Thoracic aorta (tissue), 2 donors: Measurements from ENCODE around the gene MYBBP1A. TPM values are rescaled to one million over a fixed set of nuclear protein-coding genes. Genes with fewer than 3 reads are reported as not detected.

ENCODE experiments used
- ATAC-seq: fragments of 150-250 bp; one replicate; pipeline ENCODE4 v1.8.0; 2017; ENCODE audit warnings: low read depth; ENCODE audit not compliant: insufficient number of reproducible peaks, low FRiP score
- DNase-seq: peaks from one replicate; pipeline ENCODE4 v3.0.0-alpha.2; 2020; ENCODE audit warnings: low spot score
- H3K27ac ChIP-seq, 2 donors: fragments of 200-600 bp; sonication (generic); 1 replicate in 1 of 2; 2 replicates in 1 of 2; pipeline ENCODE4 v1.5.1; 2016; ENCODE audit warnings: mild to moderate bottlenecking in 2 of 2, moderate library complexity in 2 of 2
- H3K27me3 ChIP-seq: fragments of 200-600 bp; sonication (generic); replicated peaks from 2 replicates; pipeline ENCODE4 v1.6.0; 2016; ENCODE audit warnings: mild to moderate bottlenecking; ENCODE audit not compliant: insufficient read depth
- H3K36me3 ChIP-seq: fragments of 200-600 bp; sonication (generic); one replicate; pipeline ENCODE4 v1.5.1; 2016
- H3K4me1 ChIP-seq, 2 donors: fragments of 200-600 bp; sonication (generic); 1 replicate in 1 of 2; 2 replicates in 1 of 2; pipeline versions ENCODE4 v1.5.1 to v1.6.0; 2016; ENCODE audit warnings: low read depth in 2 of 2, mild to moderate bottlenecking in 1 of 2; ENCODE audit not compliant: control insufficient read depth in 1 of 2
- H3K4me3 ChIP-seq: fragments of 200-600 bp; sonication (generic); 2 replicates; pipeline ENCODE4 v1.5.1; 2016; ENCODE audit warnings: mild to moderate bottlenecking
- H3K9me3 ChIP-seq: fragments of 200-600 bp; sonication (generic); 2 replicates; pipeline ENCODE4 v1.5.1; 2016
- total RNA-seq, 2 donors: library from RNA; depleted of rRNA; stranded (reverse); fragments of >200 nt; gene quantifications; one replicate each; pipeline versions ENCODE4 v1.1.0 to v1.2.3, GENCODE V29; 2016
- TF ChIP-seq, protein P1 (sequence below): fragments of 200-600 bp; sonication (generic); IDR thresholded peaks from one replicate; pipeline ENCODE4 v1.5.1; 2019; ENCODE audit warnings: antibody characterized with exemption

MYBBP1A gene
- total RNA-seq, 2 donors from 2014 or later, result 47.4 to 92.6 TPM

- TF ChIP-seq, protein P1, sequence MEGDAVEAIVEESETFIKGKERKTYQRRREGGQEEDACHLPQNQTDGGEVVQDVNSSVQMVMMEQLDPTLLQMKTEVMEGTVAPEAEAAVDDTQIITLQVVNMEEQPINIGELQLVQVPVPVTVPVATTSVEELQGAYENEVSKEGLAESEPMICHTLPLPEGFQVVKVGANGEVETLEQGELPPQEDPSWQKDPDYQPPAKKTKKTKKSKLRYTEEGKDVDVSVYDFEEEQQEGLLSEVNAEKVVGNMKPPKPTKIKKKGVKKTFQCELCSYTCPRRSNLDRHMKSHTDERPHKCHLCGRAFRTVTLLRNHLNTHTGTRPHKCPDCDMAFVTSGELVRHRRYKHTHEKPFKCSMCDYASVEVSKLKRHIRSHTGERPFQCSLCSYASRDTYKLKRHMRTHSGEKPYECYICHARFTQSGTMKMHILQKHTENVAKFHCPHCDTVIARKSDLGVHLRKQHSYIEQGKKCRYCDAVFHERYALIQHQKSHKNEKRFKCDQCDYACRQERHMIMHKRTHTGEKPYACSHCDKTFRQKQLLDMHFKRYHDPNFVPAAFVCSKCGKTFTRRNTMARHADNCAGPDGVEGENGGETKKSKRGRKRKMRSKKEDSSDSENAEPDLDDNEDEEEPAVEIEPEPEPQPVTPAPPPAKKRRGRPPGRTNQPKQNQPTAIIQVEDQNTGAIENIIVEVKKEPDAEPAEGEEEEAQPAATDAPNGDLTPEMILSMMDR, result no peak
- Histone ChIP-seq H3K27ac (no peak overlapping the region), H3K4me1 (peaks cover 13 to 43% of the 10 kb centered on the region in 2 donors), H3K36me3 (no peaks in the 10 kb centered on the region), H3K9me3 (no peaks in the 10 kb centered on the region), H3K27me3 (no peaks in the 10 kb centered on the region), H3K4me3 (no peak overlapping the region)
- DNase-seq (no peak), ATAC-seq (no peak)
Observed at GRCh38 chr17:4512156-4513112, 42.8 kb downstream of the MYBBP1A start.

- TF ChIP-seq, protein P1, result no peak
- H3K9me3 ChIP-seq, result no peaks in the 10 kb centered on the region
- H3K27ac ChIP-seq, result peak overlapping the region; percentile 67 to 89
- no peak for DNase-seq
- H3K36me3 ChIP-seq, result no peaks in the 10 kb centered on the region
- ATAC-seq, result no peak
- no peak overlapping the region for H3K4me3 ChIP-seq
- H3K27me3 ChIP-seq, result no peaks in the 10 kb centered on the region
- peaks cover 13 to 54% of the 10 kb centered on the region in 2 donors for H3K4me1 ChIP-seq
Observed at GRCh38 chr17:4511199-4511932, 43.8 kb downstream of the MYBBP1A start.

- DNase-seq, result no peak
- no peaks in the 10 kb centered on the region for H3K36me3 ChIP-seq
- peaks cover 13 to 56% of the 10 kb centered on the region in 2 donors for H3K4me1 ChIP-seq
- H3K27me3 ChIP-seq, result no peaks in the 10 kb centered on the region
- H3K27ac ChIP-seq, result peak overlapping the region; percentile 67 to 89
- TF ChIP-seq, protein P1, result no peak
- no peaks in the 10 kb centered on the region for H3K9me3 ChIP-seq
- no peak overlapping the region for H3K4me3 ChIP-seq
- ATAC-seq, result no peak
Observed at GRCh38 chr17:4510618-4510941, 44.6 kb downstream of the MYBBP1A start.

DNA sequence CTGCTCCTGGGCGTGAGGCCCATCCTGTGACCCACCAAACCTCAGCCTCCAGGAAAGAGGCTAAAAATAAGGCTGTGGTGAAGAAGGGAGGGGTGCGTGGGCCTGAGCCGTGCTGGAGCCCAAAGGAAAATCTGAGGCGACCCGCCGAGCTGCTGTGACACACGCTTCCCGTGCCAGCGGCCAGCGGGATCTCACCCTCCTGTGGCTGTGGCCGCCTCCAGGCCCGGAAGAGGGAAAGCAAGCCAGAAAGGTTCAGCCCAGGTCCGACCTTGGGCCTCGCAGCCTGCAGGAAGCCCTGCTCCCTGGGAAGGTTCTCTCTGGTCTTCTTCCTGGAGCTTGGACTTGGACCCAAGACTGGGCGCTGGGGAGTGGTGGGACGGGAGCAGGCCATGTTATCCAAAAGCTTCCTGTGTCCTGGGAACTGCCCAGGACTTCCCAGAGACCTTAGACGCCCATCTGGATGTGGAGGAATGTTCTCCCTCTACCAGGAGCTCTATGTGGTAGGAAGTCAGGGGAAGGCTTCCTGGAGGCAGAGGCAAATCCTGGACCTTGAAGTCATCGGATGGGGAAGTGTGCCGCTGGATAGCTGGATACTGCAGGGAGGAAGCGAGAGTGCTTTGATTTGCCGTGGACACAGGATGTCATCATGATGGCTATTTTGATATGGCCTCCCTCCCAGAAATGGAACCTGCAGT, 45.1 kb downstream of the MYBBP1A start:
- ATAC-seq (peak; percentile 78), DNase-seq (peak; percentile 43)
- TF ChIP-seq, protein P1, result no peak
- H3K27me3 ChIP-seq, result no peaks in the 10 kb centered on the region
- H3K27ac ChIP-seq, result peak overlapping the region; percentile 84 to 89
- H3K9me3 ChIP-seq, result no peaks in the 10 kb centered on the region
- H3K4me3 ChIP-seq, result peak overlapping the region; percentile 13
- H3K36me3 ChIP-seq, result no peaks in the 10 kb centered on the region
- H3K4me1 ChIP-seq, result peaks cover 13 to 56% of the 10 kb centered on the region in 2 donors
